GM23338 (cell line): Measurements from ENCODE around the gene POLA2.

Source experiments
- CREB1 ChIP-seq: fragments of 250-450 bp; sonication (Bioruptor Pico); IDR thresholded peaks from 2 replicates; pipeline ENCODE4 v1.5.0; 2020; ENCODE audit warnings: low read depth, mild to moderate bottlenecking, moderate library complexity
- EZH2 ChIP-seq: fragments of 200-600 bp; sonication (generic); IDR thresholded peaks from one replicate; pipeline ENCODE4 v1.8.0; 2017; ENCODE audit warnings: antibody characterized with exemption, mild to moderate bottlenecking, low read depth; ENCODE audit not compliant: unreplicated experiment
- EZH2phosphoT487 ChIP-seq: fragments of 200-600 bp; sonication (generic); IDR thresholded peaks from one replicate; pipeline ENCODE4 v1.8.1; 2018; ENCODE audit warnings: antibody characterized with exemption; ENCODE audit not compliant: unreplicated experiment
- JUNB ChIP-seq: IDR thresholded peaks from one replicate; pipeline ENCODE4 v1.6.1; 2016; ENCODE audit warnings: antibody characterized with exemption; ENCODE audit not compliant: unreplicated experiment
- POLR2AphosphoS5 ChIP-seq: IDR thresholded peaks from 2 replicates; pipeline ENCODE4 v1.6.1; 2016; ENCODE audit warnings: antibody characterized with exemption, low read depth
- STAT1 ChIP-seq: IDR thresholded peaks from one replicate; pipeline ENCODE4 v1.6.1; 2016; ENCODE audit warnings: antibody characterized with exemption; ENCODE audit not compliant: unreplicated experiment
- ZNF114 ChIP-seq: fragments of 250-450 bp; sonication (Bioruptor Pico); IDR thresholded peaks from 2 replicates; pipeline ENCODE4 v1.5.0; 2020; ENCODE audit warnings: mild to moderate bottlenecking, moderate library complexity
- ZNF331 ChIP-seq: fragments of 250-450 bp; sonication (Bioruptor Pico); IDR thresholded peaks from 2 replicates; pipeline ENCODE4 v1.5.0; 2020; ENCODE audit warnings: low read depth, mild to moderate bottlenecking, moderate library complexity
- TF ChIP-seq, protein P1 (sequence below), 2 experiments: fragments of 200-600 bp in 1 of 2; sonication (generic) in 1 of 2; conservative IDR thresholded peaks; 2 replicates each; pipeline versions ENCODE4 v1.5.1 to v1.6.1; 2016 to 2017; ENCODE audit warnings: antibody characterized with exemption in 2 of 2, low read depth in 2 of 2, mild to moderate bottlenecking in 2 of 2, moderate library complexity in 1 of 2
- TF ChIP-seq, protein P2 (sequence below): IDR thresholded peaks from one replicate; pipeline ENCODE4 v1.6.1; 2018; ENCODE audit warnings: antibody characterized with exemption; ENCODE audit not compliant: unreplicated experiment
- TF ChIP-seq, protein P3 (sequence below): IDR thresholded peaks from 2 replicates; pipeline ENCODE4 v1.6.1; 2016; ENCODE audit warnings: antibody characterized with exemption
- TF ChIP-seq, protein P4 (sequence below): fragments of 250-450 bp; sonication (Bioruptor Pico); IDR thresholded peaks from 2 replicates; pipeline ENCODE4 v1.5.0; 2020; ENCODE audit warnings: mild to moderate bottlenecking, moderate library complexity

DNA sequence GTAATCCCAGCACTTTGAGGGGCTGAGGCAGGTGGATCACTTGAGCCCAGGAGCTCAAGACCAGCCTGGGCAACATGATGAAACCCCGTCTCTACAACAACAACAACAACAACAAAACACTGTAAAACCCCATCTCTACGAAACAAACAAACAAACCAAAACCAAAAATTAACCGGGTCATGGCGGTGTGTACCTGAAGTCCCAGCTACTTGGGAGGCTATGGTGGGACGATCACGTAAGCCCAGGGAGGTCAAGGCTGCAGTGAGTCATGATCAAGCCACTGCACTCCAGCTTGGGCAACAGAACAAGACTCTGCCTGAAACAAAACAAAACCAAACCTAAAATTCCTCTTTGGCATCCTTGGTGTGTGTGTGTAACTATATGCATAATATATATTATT, 7.0 kb upstream of the POLA2 start:
- TF ChIP-seq, protein P1, sequence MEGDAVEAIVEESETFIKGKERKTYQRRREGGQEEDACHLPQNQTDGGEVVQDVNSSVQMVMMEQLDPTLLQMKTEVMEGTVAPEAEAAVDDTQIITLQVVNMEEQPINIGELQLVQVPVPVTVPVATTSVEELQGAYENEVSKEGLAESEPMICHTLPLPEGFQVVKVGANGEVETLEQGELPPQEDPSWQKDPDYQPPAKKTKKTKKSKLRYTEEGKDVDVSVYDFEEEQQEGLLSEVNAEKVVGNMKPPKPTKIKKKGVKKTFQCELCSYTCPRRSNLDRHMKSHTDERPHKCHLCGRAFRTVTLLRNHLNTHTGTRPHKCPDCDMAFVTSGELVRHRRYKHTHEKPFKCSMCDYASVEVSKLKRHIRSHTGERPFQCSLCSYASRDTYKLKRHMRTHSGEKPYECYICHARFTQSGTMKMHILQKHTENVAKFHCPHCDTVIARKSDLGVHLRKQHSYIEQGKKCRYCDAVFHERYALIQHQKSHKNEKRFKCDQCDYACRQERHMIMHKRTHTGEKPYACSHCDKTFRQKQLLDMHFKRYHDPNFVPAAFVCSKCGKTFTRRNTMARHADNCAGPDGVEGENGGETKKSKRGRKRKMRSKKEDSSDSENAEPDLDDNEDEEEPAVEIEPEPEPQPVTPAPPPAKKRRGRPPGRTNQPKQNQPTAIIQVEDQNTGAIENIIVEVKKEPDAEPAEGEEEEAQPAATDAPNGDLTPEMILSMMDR (conservative IDR thresholded peaks at IDR 0.05; ENCODE audit: low read depth in 2 of 2) = no peak
- TF ChIP-seq EZH2 (no peak), POLR2AphosphoS5 (no peak), CREB1 (no peak), EZH2phosphoT487 (no peak), JUNB (no peak), ZNF331 (CRISPR knock-in tag) (no peak), STAT1 (no peak), ZNF114 (CRISPR knock-in tag) (no peak)
- TF ChIP-seq, protein P2, sequence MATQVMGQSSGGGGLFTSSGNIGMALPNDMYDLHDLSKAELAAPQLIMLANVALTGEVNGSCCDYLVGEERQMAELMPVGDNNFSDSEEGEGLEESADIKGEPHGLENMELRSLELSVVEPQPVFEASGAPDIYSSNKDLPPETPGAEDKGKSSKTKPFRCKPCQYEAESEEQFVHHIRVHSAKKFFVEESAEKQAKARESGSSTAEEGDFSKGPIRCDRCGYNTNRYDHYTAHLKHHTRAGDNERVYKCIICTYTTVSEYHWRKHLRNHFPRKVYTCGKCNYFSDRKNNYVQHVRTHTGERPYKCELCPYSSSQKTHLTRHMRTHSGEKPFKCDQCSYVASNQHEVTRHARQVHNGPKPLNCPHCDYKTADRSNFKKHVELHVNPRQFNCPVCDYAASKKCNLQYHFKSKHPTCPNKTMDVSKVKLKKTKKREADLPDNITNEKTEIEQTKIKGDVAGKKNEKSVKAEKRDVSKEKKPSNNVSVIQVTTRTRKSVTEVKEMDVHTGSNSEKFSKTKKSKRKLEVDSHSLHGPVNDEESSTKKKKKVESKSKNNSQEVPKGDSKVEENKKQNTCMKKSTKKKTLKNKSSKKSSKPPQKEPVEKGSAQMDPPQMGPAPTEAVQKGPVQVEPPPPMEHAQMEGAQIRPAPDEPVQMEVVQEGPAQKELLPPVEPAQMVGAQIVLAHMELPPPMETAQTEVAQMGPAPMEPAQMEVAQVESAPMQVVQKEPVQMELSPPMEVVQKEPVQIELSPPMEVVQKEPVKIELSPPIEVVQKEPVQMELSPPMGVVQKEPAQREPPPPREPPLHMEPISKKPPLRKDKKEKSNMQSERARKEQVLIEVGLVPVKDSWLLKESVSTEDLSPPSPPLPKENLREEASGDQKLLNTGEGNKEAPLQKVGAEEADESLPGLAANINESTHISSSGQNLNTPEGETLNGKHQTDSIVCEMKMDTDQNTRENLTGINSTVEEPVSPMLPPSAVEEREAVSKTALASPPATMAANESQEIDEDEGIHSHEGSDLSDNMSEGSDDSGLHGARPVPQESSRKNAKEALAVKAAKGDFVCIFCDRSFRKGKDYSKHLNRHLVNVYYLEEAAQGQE = no peak
- TF ChIP-seq, protein P3, sequence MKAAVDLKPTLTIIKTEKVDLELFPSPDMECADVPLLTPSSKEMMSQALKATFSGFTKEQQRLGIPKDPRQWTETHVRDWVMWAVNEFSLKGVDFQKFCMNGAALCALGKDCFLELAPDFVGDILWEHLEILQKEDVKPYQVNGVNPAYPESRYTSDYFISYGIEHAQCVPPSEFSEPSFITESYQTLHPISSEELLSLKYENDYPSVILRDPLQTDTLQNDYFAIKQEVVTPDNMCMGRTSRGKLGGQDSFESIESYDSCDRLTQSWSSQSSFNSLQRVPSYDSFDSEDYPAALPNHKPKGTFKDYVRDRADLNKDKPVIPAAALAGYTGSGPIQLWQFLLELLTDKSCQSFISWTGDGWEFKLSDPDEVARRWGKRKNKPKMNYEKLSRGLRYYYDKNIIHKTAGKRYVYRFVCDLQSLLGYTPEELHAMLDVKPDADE = no peak
- TF ChIP-seq, protein P4, sequence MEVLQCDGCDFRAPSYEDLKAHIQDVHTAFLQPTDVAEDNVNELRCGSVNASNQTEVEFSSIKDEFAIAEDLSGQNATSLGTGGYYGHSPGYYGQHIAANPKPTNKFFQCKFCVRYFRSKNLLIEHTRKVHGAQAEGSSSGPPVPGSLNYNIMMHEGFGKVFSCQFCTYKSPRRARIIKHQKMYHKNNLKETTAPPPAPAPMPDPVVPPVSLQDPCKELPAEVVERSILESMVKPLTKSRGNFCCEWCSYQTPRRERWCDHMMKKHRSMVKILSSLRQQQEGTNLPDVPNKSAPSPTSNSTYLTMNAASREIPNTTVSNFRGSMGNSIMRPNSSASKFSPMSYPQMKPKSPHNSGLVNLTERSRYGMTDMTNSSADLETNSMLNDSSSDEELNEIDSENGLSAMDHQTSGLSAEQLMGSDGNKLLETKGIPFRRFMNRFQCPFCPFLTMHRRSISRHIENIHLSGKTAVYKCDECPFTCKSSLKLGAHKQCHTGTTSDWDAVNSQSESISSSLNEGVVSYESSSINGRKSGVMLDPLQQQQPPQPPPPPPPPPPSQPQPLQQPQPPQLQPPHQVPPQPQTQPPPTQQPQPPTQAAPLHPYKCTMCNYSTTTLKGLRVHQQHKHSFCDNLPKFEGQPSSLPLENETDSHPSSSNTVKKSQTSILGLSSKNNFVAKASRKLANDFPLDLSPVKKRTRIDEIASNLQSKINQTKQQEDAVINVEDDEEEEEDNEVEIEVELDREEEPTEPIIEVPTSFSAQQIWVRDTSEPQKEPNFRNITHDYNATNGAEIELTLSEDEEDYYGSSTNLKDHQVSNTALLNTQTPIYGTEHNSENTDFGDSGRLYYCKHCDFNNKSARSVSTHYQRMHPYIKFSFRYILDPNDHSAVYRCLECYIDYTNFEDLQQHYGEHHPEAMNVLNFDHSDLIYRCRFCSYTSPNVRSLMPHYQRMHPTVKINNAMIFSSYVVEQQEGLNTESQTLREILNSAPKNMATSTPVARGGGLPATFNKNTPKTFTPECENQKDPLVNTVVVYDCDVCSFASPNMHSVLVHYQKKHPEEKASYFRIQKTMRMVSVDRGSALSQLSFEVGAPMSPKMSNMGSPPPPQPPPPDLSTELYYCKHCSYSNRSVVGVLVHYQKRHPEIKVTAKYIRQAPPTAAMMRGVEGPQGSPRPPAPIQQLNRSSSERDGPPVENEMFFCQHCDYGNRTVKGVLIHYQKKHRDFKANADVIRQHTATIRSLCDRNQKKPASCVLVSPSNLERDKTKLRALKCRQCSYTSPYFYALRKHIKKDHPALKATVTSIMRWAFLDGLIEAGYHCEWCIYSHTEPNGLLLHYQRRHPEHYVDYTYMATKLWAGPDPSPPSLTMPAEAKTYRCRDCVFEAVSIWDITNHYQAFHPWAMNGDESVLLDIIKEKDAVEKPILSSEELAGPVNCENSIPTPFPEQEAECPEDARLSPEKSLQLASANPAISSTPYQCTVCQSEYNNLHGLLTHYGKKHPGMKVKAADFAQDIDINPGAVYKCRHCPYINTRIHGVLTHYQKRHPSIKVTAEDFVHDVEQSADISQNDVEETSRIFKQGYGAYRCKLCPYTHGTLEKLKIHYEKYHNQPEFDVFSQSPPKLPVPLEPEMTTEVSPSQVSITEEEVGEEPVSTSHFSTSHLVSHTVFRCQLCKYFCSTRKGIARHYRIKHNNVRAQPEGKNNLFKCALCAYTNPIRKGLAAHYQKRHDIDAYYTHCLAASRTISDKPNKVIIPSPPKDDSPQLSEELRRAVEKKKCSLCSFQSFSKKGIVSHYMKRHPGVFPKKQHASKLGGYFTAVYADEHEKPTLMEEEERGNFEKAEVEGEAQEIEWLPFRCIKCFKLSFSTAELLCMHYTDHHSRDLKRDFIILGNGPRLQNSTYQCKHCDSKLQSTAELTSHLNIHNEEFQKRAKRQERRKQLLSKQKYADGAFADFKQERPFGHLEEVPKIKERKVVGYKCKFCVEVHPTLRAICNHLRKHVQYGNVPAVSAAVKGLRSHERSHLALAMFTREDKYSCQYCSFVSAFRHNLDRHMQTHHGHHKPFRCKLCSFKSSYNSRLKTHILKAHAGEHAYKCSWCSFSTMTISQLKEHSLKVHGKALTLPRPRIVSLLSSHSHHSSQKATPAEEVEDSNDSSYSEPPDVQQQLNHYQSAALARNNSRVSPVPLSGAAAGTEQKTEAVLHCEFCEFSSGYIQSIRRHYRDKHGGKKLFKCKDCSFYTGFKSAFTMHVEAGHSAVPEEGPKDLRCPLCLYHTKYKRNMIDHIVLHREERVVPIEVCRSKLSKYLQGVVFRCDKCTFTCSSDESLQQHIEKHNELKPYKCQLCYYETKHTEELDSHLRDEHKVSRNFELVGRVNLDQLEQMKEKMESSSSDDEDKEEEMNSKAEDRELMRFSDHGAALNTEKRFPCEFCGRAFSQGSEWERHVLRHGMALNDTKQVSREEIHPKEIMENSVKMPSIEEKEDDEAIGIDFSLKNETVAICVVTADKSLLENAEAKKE = no peak
